CD4-positive, alpha-beta T cell treated with Interleukin-6 for 4 hours (primary cell): ENCODE data around the gene EXD3.
"Not testable (repeated sequence)": the region's sequence is repeated elsewhere in the genome, so short reads cannot be mapped to it uniquely, and the experiment has no call there.

ENCODE experiments used
- DNase-seq: peaks from one replicate; pipeline ENCODE4 v3.0.0-alpha.2; 2020; ENCODE audit warnings: mixed read lengths

Gene EXD3

DNA sequence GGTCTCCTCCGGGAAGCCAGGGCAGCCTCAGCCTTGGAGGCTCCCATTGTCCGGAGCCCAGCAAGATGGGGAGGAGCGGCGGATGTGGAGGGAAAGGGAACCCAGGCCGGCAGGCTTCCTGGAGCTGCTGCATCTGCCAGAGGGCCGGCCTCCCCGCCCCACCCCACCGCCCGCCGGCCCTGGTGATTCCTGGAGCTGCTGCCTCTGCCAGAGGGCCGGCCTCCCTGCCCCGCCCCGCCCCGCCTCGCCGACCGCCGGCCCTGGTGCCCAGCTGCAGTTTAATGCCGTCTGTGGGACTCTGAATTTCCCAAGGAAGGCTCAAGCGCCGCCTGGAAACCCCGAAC, 31.6 kb downstream of the EXD3 start:
- no peak for DNase-seq

DNA sequence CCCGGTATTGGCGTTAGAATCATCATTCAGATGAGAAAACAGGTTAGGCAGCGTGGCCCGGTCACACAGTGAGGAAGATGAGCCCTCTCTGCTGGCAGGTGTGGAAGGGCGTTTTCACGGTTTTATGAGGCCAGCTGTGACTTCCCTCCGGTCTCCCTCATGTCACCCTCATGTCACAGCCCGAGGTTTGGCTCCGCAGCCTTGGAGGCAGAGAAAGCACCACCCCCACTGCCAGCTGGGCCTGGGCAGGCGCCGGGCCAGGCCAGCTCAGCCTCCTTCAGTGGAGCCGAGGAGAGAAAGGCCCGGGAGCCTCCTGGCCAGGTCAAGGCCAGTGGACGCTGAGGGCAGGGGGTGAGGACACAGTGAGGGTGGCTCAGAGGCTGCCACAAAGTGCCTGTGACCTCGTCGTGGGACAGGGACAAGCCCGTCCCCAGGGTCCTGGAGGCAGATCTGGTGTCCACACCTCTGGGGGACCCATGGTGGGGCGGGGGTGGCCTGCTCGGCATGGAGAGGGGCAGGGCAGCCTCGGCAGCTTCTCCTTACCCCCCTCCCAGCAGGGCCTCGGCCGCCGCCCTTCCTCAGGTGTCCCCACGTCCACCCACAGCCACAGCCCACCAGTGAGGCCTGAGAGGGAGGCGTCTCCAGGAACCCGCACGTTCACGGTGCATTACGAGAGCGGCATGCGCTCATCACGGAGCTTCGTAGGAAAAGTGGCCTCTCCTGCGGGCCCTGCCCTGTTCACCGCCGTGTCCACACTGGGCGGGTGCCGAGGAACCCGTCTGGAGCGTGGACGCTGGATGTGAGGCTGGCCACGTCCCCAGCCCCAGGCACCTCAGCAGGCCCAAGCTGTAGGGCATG, 32.2 kb downstream of the EXD3 start:
- no peak for DNase-seq

GRCh38 chr9:137389428-137389746, 33.6 kb downstream of the EXD3 start:
- DNase-seq: no peak

- DNase-seq: no peak
These were observed 34.2 kb downstream of the EXD3 start for GRCh38 chr9:137388589-137389427.

DNA sequence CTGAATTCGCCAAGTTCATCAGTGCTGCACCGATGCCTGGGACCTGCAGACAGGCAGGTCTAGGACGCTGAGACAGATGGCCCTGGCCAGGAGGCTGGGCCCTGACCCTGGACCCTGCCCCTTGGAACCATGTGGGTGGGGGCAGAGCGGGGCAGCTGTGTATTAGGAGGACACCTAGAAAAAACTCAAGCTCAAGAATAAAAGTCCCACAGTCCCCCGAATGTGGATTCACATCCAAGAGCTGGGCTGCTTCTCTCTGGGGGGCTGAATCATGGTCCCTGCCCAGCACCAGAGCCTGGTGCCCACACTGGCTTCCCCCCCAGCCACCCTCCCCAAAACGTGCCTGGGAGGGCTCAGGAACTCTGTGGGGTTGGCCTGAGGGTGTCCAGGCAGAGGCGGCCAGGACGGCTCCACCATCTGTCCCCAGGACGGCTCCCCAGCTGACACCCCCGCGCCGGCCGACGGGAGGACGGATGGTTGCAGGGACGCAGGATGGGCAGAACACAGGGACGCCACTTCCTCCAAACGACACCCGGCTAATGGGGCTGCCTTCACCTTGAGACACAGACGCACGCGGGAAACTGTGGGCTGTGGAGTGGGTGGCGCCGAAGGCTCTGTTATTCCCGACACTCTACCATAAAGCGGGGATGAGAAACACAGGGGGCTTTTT, 34.9 kb downstream of the EXD3 start:
- DNase-seq: no peak

DNA sequence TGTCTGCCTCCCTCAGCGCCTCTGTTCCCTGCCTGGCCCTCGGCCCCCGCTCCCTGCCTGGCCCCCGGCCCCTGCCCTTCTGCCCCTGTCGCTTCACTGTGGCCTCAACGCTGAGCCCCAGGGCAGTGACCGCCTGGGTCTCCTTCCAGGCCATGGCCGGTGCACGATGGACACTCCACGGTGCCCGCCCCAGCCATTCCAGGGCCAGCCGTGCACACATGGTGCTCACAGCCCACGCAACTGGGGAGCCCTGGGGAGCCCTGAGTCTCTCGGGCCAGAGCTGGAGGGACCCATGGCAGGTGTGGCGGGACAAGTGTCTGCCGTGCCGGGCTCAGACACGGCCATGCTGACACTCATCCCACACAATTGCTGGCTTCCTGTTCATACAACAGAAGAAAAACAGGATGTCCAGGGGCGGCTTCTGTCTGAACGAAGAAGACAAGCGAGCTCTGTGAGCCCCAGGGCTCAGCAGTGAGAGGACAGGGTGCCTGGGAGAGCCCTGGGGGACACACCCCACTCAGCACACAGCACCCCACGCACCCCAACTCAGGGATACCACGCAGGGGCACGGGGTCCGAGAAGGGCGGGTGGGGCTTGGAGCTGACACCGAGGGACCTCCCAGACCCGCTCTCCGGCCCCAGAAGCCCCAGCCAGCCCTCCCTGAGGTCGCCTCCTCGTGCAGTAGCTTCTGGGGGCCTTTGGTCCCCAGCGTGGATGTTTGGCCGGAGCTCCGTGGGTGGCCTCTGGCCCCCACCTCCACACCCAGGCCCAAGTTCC, 35.7 kb downstream of the EXD3 start:
- DNase-seq: peak; percentile 70

GRCh38 chr9:137386507-137387113, 36.4 kb downstream of the EXD3 start:
- peak; percentile 34 for DNase-seq

DNA sequence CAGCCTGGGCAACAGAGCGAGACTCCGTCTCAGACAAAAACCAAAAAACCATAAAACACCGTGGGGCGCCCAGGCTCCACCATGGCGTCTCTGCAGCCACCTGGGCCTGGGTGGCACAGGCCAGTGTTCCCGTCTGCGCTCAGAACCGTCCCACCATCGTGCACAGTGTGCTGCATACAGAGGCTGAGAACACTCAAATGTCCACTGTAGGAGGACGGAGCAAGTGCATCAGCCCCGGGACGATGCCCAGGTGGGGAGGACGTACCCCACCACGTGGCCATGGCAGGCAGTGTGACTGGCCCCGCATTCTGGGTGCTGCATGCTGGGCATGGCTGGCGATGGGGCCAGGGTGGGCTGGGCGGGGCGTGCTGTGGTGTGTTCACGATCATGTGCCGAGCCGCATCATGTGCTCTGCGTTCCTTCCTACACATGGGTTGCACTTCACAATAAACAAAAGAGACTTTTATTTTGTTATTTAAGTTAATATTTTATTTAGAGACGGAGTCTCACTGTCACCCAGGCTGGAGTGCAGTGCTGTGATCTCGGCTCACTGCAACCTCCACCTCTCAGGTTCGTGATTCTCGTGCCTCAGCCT, 37.8 kb downstream of the EXD3 start:
- DNase-seq: no peak

DNA sequence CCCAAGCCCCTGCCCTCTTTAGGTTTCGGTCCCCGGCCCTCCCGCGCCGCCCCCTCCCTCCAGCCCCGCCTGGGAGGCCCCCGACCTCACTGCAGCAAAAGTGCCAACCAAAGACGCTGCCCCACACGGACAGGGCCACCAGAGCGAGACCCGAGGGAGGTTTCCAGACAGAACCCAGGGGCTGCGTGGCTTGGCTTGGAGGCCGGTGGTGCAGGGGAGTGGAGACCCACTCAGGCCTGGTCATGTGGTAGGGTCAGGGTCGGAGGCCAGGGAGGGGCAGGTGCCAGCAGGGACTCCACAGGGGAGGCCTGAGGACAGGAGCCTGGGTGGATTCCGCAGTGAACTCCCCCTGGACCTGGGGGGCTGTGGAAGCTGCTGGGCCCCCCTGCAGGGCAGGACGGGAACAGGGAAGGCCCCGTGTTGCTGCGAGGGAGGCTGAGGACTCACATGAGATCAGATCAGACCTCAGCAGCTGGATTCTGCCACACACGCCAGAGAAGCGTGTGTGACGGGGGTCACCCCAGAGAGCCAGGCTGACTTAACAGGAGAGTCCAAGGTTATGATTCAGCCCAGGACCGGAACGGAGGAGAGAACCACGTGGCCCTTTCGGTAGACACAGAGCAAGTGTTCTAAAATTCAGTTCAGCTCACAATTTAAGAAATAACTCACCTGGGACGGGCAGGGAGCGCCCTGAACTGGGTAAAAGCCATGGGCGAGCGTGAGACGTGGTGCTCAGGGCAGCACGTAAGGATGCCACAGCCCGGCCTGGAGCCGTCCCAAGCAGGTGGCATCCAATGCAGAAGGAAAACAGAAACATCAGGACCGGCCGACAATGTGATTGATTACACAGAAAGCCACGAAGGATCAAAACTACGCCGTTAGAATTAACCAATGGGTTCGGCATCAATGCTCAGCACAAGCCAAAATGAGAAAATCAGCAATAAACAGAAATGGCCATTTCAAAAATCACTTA, 38.9 kb downstream of the EXD3 start:
- DNase-seq: no peak

DNA sequence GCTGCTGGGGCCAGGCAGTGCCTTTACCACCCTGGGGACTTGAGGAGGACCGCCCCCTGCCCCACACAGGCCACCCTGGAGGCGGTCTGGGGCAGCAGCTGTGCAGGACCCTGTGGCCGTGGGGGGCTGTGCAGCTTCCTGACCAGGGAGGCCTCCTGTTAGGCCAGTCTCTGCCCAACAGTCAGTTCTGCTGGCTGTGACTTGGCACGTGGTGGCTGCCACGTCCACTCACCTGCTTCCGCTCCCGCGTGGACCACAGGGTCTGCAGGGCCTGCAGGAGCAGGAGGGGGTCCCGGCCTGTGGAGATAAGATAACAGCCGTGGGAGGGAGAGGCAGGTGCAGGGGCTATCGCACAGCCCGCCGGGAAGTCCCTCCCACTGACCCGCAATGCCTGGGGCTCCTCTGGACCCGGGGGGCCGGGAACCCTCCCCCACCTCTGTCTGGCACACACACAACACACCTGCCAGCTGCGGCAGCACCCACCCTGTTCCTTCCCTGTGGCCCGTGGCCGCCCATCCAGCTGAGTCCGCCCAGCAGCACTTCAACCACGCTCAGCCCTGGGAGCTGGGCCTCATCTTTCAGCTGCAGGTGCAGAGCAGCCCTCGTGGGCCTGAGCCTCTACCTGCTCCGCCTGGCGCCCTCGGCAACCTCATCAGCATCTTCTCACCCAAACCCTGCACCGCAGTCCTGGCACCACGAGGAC, 39.7 kb downstream of the EXD3 start:
- DNase-seq: no peak

- no peak for DNase-seq
These were observed 40.4 kb downstream of the EXD3 start for GRCh38 chr9:137382444-137383080.

GRCh38 chr9:137381501-137382443, 41.2 kb downstream of the EXD3 start:
- no peak for DNase-seq

- DNase-seq: no peak
These were observed 42.4 kb downstream of the EXD3 start for GRCh38 chr9:137380606-137381005.

DNA sequence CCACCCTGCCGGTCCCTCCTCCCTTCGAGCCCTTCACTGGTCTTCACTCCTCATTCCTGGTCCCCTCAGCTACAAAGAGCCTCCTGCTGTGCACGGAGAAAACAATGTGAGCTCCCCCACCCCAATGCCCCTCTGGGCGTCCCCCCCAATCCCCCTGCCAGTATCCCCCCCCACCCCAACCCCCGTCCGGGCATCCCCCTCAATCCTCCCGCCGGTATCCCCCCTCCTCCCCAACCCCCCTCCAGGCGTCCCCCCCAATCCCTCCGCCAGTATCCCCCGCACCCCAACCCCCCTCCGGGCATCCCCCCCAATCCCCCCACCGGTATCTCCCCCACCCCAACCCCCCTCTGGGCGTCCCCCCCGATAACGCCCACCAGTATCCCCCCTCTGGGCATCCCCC, 42.8 kb downstream of the EXD3 start:
- DNase-seq: no peak

DNA sequence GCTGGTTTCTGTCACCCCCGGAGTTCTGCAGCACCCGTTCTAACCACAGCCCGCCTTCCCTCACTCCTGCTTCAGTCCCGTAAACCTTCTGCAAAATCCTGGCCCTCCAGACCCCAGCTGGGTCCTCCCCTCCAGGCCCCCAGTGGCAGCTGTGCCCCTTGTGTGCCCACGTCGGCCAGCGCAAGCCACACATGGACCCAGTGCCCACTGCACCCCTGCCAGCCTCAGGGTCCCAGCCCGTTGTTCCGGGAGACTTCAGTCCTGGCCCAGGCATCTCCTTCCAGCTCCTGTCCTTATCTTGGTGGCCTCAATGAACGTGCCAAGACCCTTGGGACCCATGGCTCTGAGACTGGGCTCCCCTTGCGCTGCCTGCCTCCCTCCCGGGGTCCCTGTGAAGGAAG, 43.2 kb downstream of the EXD3 start:
- no peak for DNase-seq

- not testable (repeated sequence) for DNase-seq
These were observed 44.1 kb downstream of the EXD3 start for GRCh38 chr9:137378688-137379410.

DNA sequence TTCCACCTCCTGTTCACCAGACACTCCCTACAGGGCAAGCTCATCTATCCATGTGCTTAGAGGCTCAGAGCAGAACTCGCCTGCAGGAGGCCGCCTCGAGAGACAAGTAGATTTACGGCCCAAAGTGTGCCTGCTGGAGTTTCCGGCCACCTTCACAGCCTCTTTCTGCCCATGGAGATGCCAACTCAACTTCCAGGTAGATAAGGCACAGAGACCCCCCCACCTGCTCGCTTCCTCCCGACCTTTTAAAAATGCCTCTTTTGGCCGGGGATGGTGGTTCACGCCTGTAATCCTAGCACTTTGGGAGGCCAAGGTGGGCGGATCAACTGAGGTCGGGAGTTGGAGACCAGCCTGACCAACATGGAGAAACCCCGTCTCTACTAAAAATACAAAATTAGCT, 46.6 kb downstream of the EXD3 start:
- no peak for DNase-seq
